Right atrium auricular region (tissue), 2 donors: ENCODE data around the gene AFMID. TPM values are rescaled to one million over a fixed set of nuclear protein-coding genes. Genes with fewer than 3 reads are reported as not detected.

ENCODE experiments used
- DNase-seq: peaks from one replicate; pipeline ENCODE4 v3.0.0-alpha.2; 2019; ENCODE audit warnings: low spot score
- H3K27ac ChIP-seq, 2 donors: fragments of 200-600 bp; sonication (generic); 1 replicate in 1 of 2; 2 replicates in 1 of 2; pipeline ENCODE4 v1.5.1; 2016 to 2019
- H3K27me3 ChIP-seq, 2 donors: fragments of 200-600 bp; sonication (generic); one replicate each; pipeline versions ENCODE4 v1.5.1 to v1.6.0; 2017 to 2019
- H3K36me3 ChIP-seq: fragments of 200-600 bp; sonication (generic); one replicate; pipeline ENCODE4 v1.5.1; 2016
- H3K4me1 ChIP-seq, 2 donors: fragments of 200-600 bp; sonication (generic); one replicate each; pipeline versions ENCODE4 v1.5.1 to v1.6.0; 2017 to 2019
- H3K4me3 ChIP-seq, 2 donors: fragments of 200-600 bp; sonication (generic); 1 replicate in 1 of 2; 2 replicates in 1 of 2; pipeline ENCODE4 v1.5.1; 2017 to 2019; ENCODE audit warnings: mild to moderate bottlenecking in 1 of 2, moderate library complexity in 1 of 2
- H3K9me3 ChIP-seq, 2 donors: fragments of 200-600 bp; sonication (generic); one replicate each; pipeline ENCODE4 v1.5.1; 2019
- total RNA-seq, 2 donors: library from RNA; depleted of rRNA; stranded (reverse); fragments of >200 nt; gene quantifications; one replicate each; pipeline ENCODE4 v1.1.0, GENCODE V29; 2016
- TF ChIP-seq, protein P1 (sequence below), 2 donors: fragments of 200-600 bp; sonication (generic); IDR thresholded peaks; one replicate each; pipeline ENCODE4 v1.5.1; 2019; ENCODE audit warnings: antibody characterized with exemption in 2 of 2

The AFMID gene
- total RNA-seq, 2 donors from 2014 or later: 28.6 to 35.3 TPM

DNA sequence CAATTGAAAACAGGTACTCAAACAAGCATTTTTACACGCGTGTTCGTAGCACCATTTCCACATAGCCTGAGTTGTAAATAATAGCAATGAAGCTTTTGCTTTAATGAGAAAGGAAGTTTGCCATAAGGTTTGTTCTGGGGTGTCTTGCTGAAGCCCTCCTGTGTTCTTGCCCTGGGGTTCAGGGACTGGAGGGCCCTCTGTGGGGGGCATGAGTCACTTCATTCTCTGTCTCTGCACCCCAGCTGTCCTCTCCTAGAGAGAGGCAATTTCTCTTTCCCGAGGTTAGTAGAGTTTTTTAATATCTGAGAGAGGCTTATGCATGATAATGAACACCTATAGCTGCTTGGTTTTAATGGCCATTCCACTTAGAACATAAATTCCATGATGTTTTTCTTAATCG lies 9.6 kb downstream of the AFMID start:
- Histone ChIP-seq H3K9me3 (no peaks in the 10 kb centered on the region), H3K27ac (no peak overlapping the region), H3K4me1 (no peaks in the 10 kb centered on the region), H3K4me3 (no peak overlapping the region), H3K27me3 (no peaks in the 10 kb centered on the region), H3K36me3 (peaks cover 37% of the 10 kb centered on the region)
- DNase-seq: no peak
- TF ChIP-seq, protein P1, sequence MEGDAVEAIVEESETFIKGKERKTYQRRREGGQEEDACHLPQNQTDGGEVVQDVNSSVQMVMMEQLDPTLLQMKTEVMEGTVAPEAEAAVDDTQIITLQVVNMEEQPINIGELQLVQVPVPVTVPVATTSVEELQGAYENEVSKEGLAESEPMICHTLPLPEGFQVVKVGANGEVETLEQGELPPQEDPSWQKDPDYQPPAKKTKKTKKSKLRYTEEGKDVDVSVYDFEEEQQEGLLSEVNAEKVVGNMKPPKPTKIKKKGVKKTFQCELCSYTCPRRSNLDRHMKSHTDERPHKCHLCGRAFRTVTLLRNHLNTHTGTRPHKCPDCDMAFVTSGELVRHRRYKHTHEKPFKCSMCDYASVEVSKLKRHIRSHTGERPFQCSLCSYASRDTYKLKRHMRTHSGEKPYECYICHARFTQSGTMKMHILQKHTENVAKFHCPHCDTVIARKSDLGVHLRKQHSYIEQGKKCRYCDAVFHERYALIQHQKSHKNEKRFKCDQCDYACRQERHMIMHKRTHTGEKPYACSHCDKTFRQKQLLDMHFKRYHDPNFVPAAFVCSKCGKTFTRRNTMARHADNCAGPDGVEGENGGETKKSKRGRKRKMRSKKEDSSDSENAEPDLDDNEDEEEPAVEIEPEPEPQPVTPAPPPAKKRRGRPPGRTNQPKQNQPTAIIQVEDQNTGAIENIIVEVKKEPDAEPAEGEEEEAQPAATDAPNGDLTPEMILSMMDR (IDR thresholded peaks at IDR 0.05): no peak

DNA sequence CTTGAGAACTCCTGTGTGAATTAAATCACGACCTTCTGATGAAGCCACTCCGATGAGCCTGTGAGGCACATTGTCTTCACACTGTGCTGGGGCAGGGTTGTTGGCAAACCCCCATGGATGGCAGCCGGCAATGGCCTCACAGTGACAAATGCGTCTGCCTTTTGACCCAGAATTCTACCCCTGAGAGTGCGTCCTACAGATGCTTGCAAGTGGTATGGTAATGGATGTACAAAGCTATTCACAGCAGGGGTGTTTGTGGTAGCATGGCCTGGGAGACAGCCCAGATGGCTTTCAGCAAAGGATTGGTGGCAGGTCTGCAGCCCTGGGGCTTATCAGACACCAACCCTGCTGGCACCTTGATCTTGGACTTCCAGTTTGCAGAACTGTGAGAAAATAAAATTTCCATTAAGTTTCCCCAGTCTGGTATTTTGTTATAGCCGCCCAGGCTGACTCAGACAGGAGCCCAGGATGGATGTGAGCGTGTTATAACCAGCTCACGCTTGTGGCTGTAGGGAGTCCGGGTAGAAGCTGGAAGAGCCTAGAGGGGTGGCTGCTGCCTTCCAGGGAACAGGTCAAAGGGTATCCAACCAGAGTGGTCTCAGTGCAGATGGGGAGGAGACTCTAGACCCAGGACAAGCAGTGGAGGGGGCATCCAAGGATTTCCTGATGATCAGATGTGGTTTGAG lies 10.1 kb downstream of the AFMID start:
- Histone ChIP-seq H3K36me3 (peaks cover 33% of the 10 kb centered on the region), H3K9me3 (no peaks in the 10 kb centered on the region), H3K27me3 (no peaks in the 10 kb centered on the region), H3K4me1 (no peaks in the 10 kb centered on the region), H3K4me3 (no peak overlapping the region), H3K27ac (no peak overlapping the region)
- TF ChIP-seq, protein P1 (IDR thresholded peaks at IDR 0.05): no peak
- DNase-seq: no peak

DNA sequence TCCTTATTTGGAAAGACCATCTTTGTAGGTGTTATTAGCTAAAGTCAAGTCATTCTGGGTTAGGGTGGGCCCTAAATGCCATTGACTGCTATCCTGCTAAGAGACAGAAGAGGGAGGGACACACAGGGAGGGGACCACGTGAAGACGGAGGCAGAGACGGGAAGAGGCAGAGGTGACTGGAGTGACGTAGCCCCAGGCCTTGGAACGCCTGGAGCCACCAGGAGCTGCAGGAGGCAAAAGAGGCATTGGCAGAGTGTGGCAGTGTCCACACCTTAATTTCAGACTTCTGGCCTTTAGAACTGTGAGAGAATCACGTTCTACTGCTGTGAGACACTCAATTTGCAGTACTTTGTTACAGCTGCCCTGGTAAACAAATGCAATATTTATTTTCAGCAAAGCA lies 13.3 kb downstream of the AFMID start:
- Histone ChIP-seq H3K9me3 (no peaks in the 10 kb centered on the region), H3K36me3 (peaks cover 33% of the 10 kb centered on the region), H3K27ac (no peak overlapping the region), H3K4me1 (no peaks in the 10 kb centered on the region), H3K27me3 (no peaks in the 10 kb centered on the region), H3K4me3 (no peak overlapping the region)
- TF ChIP-seq, protein P1 (IDR thresholded peaks at IDR 0.05): no peak
- no peak for DNase-seq

DNA sequence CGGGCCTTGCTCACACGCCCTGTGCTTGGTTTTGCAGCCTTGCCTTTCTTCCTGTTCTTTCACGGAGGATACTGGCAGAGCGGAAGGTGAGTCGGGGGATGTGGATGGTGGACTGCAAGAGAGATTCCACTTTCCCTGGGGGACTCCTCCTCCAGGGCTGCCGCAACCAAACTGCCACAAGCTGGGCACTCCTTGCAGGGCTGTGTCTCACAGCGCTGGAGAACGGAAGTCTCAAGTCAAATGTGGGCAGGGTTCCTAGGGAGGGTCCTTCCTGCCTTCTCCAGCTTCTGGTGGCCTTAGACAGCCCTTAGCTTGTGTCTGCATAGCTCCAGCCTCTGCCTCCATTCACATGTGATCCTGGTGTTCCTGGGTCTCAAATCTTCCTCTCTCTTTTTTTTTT lies 15.5 kb downstream of the AFMID start:
- Histone ChIP-seq H3K4me1 (no peaks in the 10 kb centered on the region), H3K27ac (no peak overlapping the region), H3K9me3 (no peaks in the 10 kb centered on the region), H3K4me3 (no peak overlapping the region), H3K27me3 (no peaks in the 10 kb centered on the region), H3K36me3 (peaks cover 21% of the 10 kb centered on the region)
- TF ChIP-seq, protein P1 (IDR thresholded peaks at IDR 0.05): no peak
- DNase-seq: no peak

DNA sequence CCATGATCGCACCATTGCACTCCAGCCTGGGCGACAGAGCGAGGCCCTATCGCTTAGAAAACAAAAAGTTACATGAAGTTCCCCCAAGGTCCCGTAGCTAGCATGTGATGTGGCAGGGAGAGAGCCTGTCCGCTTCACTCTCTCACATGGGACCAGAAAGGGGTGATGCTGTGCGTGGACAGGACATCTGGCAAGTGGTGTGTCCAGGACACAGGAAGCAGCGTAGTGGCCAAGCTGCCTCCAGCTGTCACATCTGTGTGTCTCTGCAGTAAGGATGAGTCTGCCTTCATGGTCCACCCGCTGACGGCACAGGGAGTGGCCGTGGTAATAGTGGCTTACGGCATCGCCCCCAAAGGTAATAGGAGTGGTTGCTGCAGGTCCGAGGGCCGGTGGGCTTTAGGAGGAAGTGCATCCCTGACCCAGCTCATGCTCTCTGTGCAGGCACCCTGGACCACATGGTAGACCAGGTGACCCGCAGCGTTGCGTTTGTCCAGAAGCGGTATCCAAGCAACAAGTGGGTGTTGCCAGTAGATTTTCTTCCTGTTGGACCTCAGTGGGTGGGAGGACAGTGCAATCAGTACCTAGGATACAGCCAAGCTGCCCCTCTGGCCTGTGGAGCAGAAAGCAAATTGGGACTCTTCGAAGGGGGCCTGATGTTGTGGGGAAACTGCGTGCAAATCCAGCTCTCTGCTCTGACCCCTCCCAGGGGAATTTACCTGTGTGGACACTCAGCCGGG lies 17.4 kb downstream of the AFMID start:
- H3K4me3 ChIP-seq: no peak overlapping the region
- H3K27me3 ChIP-seq: no peaks in the 10 kb centered on the region
- no peak overlapping the region for H3K27ac ChIP-seq
- TF ChIP-seq, protein P1 (IDR thresholded peaks at IDR 0.05): no peak
- peaks cover 13% of the 10 kb centered on the region for H3K36me3 ChIP-seq
- H3K9me3 ChIP-seq: no peaks in the 10 kb centered on the region
- no peak for DNase-seq
- H3K4me1 ChIP-seq: no peaks in the 10 kb centered on the region
